H1 (cell line): Measurements from ENCODE around the gene KIAA0930. TPM values are rescaled to one million over a fixed set of nuclear protein-coding genes. Genes with fewer than 3 reads are reported as not detected.

Source experiments
- ASH2L ChIP-seq: fragments of 200-600, 300-600 bp; sonication (generic); IDR thresholded peaks from one replicate; pipeline ENCODE4 v1.7.1; 2017; ENCODE audit warnings: low read length
- CHD7 ChIP-seq: fragments of 300-600 bp; sonication (generic); IDR thresholded peaks from 2 replicates; pipeline ENCODE4 v1.7.1; 2012; ENCODE audit warnings: low read length, moderate library complexity, mild to moderate bottlenecking, inconsistent platforms; ENCODE audit not compliant: insufficient replicate concordance
- CTCF ChIP-seq, 3 experiments: IDR thresholded peaks; 1 replicate in 2 of 3; 2 replicates in 1 of 3; pipeline versions ENCODE4 v1.5.1 to v1.6.1; 2011; ENCODE audit warnings: low read length in 3 of 3, mild to moderate bottlenecking in 3 of 3, inconsistent platforms in 2 of 3, low read depth in 1 of 3, moderate library complexity in 1 of 3; ENCODE audit not compliant: insufficient read depth in 1 of 3; ENCODE audit errors: control extremely low read depth in 1 of 3
- TAF1 ChIP-seq: IDR thresholded peaks from 2 replicates; pipeline ENCODE4 v1.6.1; 2011; ENCODE audit warnings: mild to moderate bottlenecking, low read depth, low read length
- polyA plus RNA-seq, 7 experiments: library from polyadenylated mRNA; depleted of rRNA in 3 of 7; stranded (reverse) in 5 of 7; unstranded in 2 of 7; fragments of >200 nt in 5 of 7; fragments of 200-250 nt in 2 of 7; gene quantifications; 1 replicate in 5 of 7; 2 replicates in 1 of 7; 4 replicates in 1 of 7; pipeline versions ENCODE4 v1.2.1 to v1.2.3, GENCODE V29; 2011 to 2013; ENCODE audit warnings: missing spikeins in 2 of 7, mixed read lengths in 2 of 7
- total RNA-seq: library from RNA; stranded (reverse); fragmentation: NEBNext Ultra II Directional; extraction: Animal tissue kit (Norgen Biotek cat#: 25700); gene quantifications from 2 replicates; pipeline ENCODE4 v1.2.1, GENCODE V29; 2021

KIAA0930 gene
- total and polyA plus RNA-seq, 2 of the 8 experiments (the other 6 are each of a cell fraction or from before 2014, with no cell fraction given) = 61.9 to 66.1 TPM

- TF ChIP-seq CHD7 = no peak
- TF ChIP-seq TAF1 = no peak
- TF ChIP-seq ASH2L = no peak
- TF ChIP-seq CTCF (IDR thresholded peaks at IDR 0.05; ENCODE audit: control extremely low read depth in 1 of 3, insufficient read depth in 1 of 3, low read depth in 1 of 3, low read length in 3 of 3) = no peak
Measured at GRCh38 chr22:45187891-45188290, 52.8 kb downstream of the KIAA0930 start (continued).
